Activated gamma-delta T cell treated with anti-CD3 and anti-CD28 coated beads, Interleukin-2, amount 50 U/mL, for 16 hours (primary cell): ENCODE data around the gene LIN37.
A peak's percentile ranks its signal among the peaks of the same experiment; 100 is the strongest.
"Not testable (repeated sequence)": the region's sequence is repeated elsewhere in the genome, so short reads cannot be mapped to it uniquely, and the experiment has no call there.

Source experiments
- DNase-seq: peaks from one replicate; pipeline ENCODE4 v3.0.0-alpha.2; 2020; ENCODE audit warnings: low read depth

The LIN37 gene

GRCh38 chr19:35753634-35754369 lies 5.4 kb downstream of the LIN37 start:
- DNase-seq = no peak

DNA sequence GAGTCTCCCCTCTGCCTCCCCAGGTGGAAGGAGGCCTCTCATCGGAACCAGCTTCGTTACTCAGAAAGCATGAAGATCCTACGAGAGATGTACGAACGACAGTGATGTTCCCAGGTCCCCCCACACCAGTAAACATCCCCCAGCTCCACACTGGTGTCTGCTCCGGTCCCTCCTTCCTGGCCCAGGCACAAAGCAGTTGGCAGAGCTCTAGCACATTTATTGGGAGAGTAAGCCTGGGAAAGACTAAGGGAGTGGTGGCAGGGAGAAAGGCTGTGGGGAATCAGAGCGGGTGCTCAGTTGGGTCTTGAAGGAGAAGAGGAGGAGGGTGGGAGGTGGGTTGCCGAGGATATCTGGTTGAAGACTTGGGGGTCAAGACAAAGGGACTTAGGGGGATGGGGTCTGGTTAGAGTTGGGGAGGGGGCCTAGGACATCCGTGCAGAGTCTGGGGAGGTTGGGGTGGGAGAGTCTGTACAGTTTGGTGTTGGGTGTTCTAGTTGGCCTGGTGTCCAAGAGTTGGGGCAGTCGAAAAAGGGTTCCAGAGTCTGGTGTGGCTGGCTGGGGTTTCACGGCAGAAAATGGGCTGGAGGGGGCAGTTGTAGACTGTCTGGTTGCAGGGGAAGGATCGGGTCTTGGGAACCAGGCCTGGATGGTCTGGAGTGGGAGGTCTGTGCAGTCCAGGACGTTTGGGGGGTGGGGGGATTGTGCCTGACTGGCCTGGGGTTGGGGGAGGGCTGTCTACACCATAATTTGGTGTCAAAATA lies 6.2 kb downstream of the LIN37 start:
- DNase-seq = no peak

- DNase-seq = no peak
These were observed 6.8 kb downstream of the LIN37 start for GRCh38 chr19:35755131-35755549.

GRCh38 chr19:35755550-35756376 lies 7.4 kb downstream of the LIN37 start:
- DNase-seq = no peak

GRCh38 chr19:35756377-35757230 lies 8.2 kb downstream of the LIN37 start, which contains the start of gene HSPB6:
TSS of gene HSPB6 (minus strand) at chr19:35757029. CDS start at chr19:35757008, 21 bp downstream.
- no peak for DNase-seq

GRCh38 chr19:35757231-35757748 lies 8.9 kb downstream of the LIN37 start:
- no peak for DNase-seq

GRCh38 chr19:35757749-35758608 lies 9.6 kb downstream of the LIN37 start, which contains the start of gene PROSER3:
TSS of gene PROSER3 (plus strand) at chr19:35758176. CDS start at chr19:35758216, 40 bp downstream.
- DNase-seq = peak; percentile 96

- no peak for DNase-seq
These were observed 11.3 kb downstream of the LIN37 start for GRCh38 chr19:35759697-35760096.

DNA sequence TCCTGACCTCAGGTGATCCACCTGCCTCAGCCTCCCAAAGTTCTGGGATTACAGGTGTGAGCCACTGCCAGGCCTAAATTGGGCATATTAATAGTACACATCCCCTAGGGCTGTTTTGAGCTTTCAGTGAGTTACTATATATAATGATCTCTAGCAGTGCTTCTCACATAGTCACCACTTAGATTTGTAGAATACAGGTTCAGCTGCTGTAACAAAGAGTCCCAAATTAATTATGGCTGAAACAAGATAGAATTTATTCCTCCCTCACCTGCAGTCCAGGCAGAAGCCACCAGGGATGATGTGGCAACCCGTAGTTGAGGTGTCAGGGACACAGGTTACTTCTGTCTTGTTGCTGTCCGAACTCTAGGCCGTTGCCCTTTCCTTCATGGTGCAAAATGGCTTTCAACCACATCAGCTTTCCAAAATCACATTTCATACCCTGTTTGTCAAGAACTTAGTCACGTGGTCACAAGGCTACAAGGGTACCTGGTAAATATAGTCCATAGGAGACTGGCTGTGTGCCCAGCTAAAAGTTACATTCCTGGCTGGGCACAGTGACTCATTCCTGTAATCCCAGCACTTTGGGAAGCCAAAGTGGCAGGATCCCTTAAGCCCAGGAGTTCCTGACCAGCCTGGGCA lies 12.5 kb downstream of the LIN37 start:
- DNase-seq = no peak

GRCh38 chr19:35764432-35765315 lies 16.3 kb downstream of the LIN37 start:
- DNase-seq = no peak

- DNase-seq = no peak
These were observed 18.3 kb downstream of the LIN37 start for GRCh38 chr19:35766571-35767104.

DNA sequence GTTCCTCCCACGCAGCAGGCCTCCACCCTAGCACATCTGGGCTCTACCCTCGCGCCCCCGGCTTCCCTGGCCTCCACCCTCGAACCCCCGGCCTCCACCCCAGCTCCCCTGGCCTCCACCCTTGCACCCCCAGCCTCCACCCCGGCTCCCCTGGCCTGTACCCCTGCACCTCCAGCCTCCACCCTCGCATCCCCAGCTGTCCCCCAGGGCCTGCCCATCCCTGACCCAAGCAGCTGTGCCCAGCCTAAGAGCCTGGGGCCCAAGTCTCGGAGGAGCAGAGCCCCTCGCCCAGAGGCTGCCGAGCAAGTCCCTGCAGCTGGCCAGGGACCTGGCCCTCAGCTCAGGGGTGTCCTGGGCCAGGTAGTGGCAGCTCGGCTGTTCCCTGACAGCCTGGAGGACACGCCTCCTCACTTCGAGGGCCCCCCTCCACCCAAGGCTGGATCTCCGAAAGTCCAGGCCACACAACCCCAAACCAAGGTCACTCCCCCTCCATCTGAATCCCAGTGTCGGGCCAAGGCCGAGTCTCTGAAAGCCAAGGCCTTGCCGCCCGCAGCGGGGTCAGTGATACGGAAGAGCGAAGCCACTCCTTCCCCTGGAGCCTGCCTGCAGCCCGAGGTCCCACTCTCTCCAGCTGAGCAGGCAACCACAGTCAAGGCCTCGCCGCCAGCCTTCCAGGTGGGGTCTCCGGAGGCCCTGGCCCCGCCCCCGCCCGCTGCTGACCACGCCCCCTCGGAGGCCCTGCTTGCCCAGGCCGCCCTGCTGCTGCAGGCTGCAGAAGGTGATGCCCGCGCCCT lies 19.1 kb downstream of the LIN37 start:
- DNase-seq = no peak

- no peak for DNase-seq
These were observed 19.7 kb downstream of the LIN37 start for GRCh38 chr19:35768082-35768421.

DNA sequence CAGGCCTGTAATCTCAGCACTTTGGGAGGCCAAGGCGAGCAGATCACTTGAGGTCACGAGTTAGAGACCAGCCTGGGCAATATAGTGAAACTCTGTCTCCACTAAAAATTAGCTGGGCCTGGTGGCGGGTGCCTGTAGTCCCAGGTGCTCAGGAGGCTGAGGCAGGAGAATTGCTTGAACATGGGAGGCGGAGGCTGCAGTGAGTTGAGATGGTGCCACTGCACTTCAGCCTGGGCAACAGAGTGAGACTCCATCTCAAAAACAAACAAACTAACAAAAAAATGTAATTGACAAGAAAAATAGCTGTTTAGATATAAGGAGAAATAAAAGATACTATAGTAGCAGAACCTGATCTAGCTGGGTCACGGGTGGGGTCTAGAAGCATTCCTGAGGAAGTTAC lies 24.0 kb downstream of the LIN37 start:
- not testable (repeated sequence) for DNase-seq

DNA sequence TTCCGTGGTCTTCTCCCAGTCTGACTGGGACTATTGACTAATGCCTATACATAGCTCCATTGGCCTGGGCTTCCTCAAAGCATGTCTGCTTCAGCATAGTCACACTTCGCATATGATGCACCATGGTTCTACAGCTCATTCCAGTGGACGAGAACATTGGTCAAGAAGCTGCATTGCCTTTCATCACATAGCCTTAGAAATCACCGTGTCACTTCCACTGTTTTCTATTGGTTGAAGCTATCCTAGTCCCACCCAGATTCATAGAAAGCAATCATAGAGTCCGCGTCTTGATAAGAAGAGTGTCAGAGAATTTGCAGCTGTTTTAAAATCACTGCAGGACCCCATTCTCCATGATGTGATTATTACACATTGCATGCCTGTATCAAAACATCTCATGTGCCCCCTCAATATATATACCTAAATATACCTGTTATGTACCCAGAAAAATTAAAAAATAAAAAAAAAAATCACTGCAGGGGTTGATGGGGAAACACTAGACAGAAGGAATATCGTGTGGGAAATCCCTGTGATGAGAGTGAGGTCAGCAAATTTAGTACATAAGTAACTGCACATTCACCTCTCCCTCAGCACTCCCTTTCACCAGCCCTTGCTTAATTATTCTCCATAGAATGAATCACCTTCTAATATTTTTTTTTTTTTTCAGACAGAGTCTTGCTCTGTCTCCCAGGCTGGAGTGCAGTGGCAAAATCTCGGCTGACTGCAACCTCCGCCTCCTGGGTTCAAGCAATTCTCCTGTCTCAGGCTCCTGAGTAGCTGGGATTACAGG lies 24.8 kb downstream of the LIN37 start:
- DNase-seq = no peak

DNA sequence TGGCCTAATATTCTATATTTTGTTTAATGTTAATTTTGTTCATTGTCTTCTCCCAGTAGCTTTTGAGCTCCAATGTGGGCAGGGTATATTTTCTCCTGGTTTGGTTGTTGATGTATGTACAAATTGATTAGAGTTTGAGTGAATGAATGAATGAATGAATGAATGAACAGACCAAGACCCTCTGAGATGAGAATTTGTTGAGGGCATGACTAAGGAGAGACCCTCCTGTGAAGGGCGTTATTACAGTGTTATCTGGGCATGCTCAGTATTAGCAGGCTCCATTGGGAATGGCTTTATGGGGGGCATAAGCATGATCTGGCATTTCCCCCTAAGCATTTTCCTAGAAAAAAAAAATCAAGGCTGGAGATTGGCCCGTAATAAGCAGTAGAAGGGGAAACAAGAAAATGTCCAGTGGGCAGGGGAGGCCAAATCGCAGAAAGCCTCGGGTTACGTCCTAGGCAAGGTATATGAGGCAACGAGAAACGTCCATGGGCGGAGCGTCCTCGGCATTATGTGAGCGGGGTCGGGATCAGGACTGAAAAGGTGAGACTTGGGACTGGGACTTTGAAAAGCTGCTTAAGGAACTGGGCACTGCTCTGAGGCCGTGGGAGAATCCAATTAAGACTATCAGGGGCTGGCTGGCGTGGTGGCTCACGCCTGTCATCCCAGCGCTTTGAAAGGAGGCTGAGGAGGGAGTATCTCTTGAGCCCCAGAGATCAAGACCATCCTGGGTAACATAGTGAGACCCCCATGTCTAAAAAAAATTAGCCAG lies 26.1 kb downstream of the LIN37 start:
- no peak for DNase-seq
